ENCODE data around the gene GCSAML. TPM values are rescaled to one million over a fixed set of nuclear protein-coding genes. Genes with fewer than 3 reads are reported as not detected.

Gene GCSAML
- polyA plus RNA-seq, 1 donor from 2014 or later: not detected

DNA sequence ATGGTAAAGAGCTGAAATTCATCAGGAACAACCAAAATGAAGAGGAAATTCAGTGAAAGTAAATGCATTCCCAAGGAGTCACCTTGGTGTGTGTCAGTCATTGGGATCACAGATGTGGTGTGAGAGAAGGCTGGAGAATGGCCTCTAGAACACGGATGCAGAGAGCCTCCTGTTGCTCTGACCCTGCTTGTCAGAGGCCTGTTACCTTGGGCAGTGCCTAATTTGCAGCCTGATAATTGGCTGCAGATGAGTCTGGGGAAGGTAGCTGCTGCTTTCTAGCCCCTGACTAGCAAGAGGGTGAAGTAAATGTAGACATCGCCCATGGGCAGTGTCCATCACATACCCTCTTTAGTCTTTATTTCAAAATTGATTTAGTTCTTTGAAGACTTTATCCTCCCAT, 3.3 kb downstream of the GCSAML start:
- no peak overlapping the region for H3K4me3 ChIP-seq (ENCODE audit: low read length)
- no peaks in the 10 kb centered on the region for H4K20me1 ChIP-seq (ENCODE audit: insufficient read depth)
- H3K36me3 ChIP-seq (ENCODE audit: insufficient read depth, low read length): no peaks in the 10 kb centered on the region
- H2AFZ ChIP-seq (ENCODE audit: low read depth, low read length): no peak overlapping the region
- no peaks in the 10 kb centered on the region for H3K79me2 ChIP-seq (replicated peaks; ENCODE audit: insufficient read depth, low read length)
- H3K4me2 ChIP-seq (ENCODE audit: low read length): no peak overlapping the region
- H3K27me3 ChIP-seq (ENCODE audit: insufficient read depth, low read depth, low read length): no peaks in the 10 kb centered on the region
- no peaks in the 10 kb centered on the region for H3K9me2 ChIP-seq (ENCODE audit: insufficient read depth, low read length)
- no peak overlapping the region for H3K9ac ChIP-seq (ENCODE audit: low read length)
- H3K27ac ChIP-seq (ENCODE audit: low read length): no peak overlapping the region
- TF ChIP-seq EP300 (conservative IDR thresholded peaks at IDR 0.05; ENCODE audit: poor library complexity, severe bottlenecking) (no peak), SMC3 (conservative IDR thresholded peaks at IDR 0.05; ENCODE audit: poor library complexity) (no peak)
- no peaks in the 10 kb centered on the region for H3K9me3 ChIP-seq (ENCODE audit: low read length)
- no peaks in the 10 kb centered on the region for H3F3A ChIP-seq (ENCODE audit: insufficient read depth, low read length, poor library complexity, severe bottlenecking)

DNA sequence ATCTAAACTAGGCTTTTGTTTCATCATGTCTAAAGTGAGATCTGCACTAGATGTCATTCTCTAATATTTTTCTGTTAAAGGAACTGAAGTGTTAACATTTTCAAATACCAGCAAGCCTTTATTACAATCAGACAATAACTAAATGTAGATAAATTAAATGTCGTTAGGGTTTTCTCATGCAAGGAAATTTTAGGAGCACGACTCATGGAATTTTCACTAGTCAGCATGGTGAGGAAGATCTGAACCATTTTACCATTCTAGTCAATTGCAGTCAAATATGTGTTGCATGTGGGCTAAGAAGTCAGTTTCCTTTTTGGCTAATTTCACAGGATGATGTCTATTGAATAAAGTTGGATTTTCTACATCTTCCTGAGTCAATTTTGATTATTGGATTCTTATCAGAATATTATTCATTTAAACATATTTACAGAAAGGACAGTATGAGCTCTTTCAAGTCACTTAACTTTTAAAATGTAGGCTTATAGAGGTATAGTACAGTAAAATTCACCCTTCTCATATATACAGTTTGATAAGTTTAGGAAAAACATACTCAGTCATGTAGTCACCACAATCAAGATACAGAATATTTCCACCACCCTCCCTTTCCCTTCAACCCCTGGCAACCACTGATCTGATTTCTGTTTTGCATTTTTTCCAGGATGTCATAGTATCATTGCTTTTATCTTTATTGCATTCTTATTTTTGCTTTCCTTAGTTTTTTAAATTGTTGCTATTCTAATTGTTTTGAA, 9.2 kb downstream of the GCSAML start:
- H2AFZ ChIP-seq (ENCODE audit: low read depth, low read length): no peak overlapping the region
- no peaks in the 10 kb centered on the region for H3K9me2 ChIP-seq (ENCODE audit: insufficient read depth, low read length)
- H3K4me3 ChIP-seq (ENCODE audit: low read length): no peak overlapping the region
- no peaks in the 10 kb centered on the region for H3K9me3 ChIP-seq (ENCODE audit: low read length)
- H3K9ac ChIP-seq (ENCODE audit: low read length): no peak overlapping the region
- H4K20me1 ChIP-seq (ENCODE audit: insufficient read depth): no peaks in the 10 kb centered on the region
- no peaks in the 10 kb centered on the region for H3K79me2 ChIP-seq (replicated peaks; ENCODE audit: insufficient read depth, low read length)
- H3K4me2 ChIP-seq (ENCODE audit: low read length): no peak overlapping the region
- no peaks in the 10 kb centered on the region for H3K36me3 ChIP-seq (ENCODE audit: insufficient read depth, low read length)
- H3K27ac ChIP-seq (ENCODE audit: low read length): no peak overlapping the region
- H3F3A ChIP-seq (ENCODE audit: insufficient read depth, low read length, poor library complexity, severe bottlenecking): no peaks in the 10 kb centered on the region
- TF ChIP-seq MXI1 (conservative IDR thresholded peaks at IDR 0.05; ENCODE audit: poor library complexity, severe bottlenecking) (no peak), EZH2 (IDR thresholded peaks at IDR 0.05; ENCODE audit: borderline replicate concordance, insufficient read depth, low read length, poor library complexity, severe bottlenecking) (no peak), RAD21 (conservative IDR thresholded peaks at IDR 0.05) (no peak), TAF1 (IDR thresholded peaks at IDR 0.05; ENCODE audit: low read depth) (no peak), POLR2AphosphoS5 (IDR thresholded peaks at IDR 0.05) (no peak), SMC3 (conservative IDR thresholded peaks at IDR 0.05; ENCODE audit: poor library complexity) (no peak), EP300 (conservative IDR thresholded peaks at IDR 0.05; ENCODE audit: poor library complexity, severe bottlenecking) (no peak), REST (IDR thresholded peaks at IDR 0.05; ENCODE audit: borderline replicate concordance) (no peak)
- TF ChIP-seq, protein P1, sequence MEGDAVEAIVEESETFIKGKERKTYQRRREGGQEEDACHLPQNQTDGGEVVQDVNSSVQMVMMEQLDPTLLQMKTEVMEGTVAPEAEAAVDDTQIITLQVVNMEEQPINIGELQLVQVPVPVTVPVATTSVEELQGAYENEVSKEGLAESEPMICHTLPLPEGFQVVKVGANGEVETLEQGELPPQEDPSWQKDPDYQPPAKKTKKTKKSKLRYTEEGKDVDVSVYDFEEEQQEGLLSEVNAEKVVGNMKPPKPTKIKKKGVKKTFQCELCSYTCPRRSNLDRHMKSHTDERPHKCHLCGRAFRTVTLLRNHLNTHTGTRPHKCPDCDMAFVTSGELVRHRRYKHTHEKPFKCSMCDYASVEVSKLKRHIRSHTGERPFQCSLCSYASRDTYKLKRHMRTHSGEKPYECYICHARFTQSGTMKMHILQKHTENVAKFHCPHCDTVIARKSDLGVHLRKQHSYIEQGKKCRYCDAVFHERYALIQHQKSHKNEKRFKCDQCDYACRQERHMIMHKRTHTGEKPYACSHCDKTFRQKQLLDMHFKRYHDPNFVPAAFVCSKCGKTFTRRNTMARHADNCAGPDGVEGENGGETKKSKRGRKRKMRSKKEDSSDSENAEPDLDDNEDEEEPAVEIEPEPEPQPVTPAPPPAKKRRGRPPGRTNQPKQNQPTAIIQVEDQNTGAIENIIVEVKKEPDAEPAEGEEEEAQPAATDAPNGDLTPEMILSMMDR (IDR thresholded peaks at IDR 0.05; ENCODE audit: poor library complexity, severe bottlenecking): no peak
- no peaks in the 10 kb centered on the region for H3K27me3 ChIP-seq (ENCODE audit: insufficient read depth, low read depth, low read length)

Data from neural cell (in vitro differentiated cells).